K562 (cell line): Measurements from ENCODE around the gene GIPC3. TPM values are rescaled to one million over a fixed set of nuclear protein-coding genes. Genes with fewer than 3 reads are reported as not detected.

Source experiments
- ADNP ChIP-seq: fragments of 200-800 bp; sonication (Bioruptor generic); IDR thresholded peaks from 2 replicates; pipeline ENCODE4 v1.6.1; 2016; ENCODE audit warnings: missing genetic modification characterization, missing compliant biosample characterization
- ARNT ChIP-seq, 2 experiments: fragments of 450-650 bp; IDR thresholded peaks; 2 replicates each; pipeline ENCODE4 v1.6.1; 2016; ENCODE audit warnings: mild to moderate bottlenecking in 1 of 2
- CBFA2T3 ChIP-seq: fragments of 450-650 bp; IDR thresholded peaks from 2 replicates; pipeline ENCODE4 v1.6.1; 2017
- CC2D1A ChIP-seq: fragments of 450-650 bp; IDR thresholded peaks from 2 replicates; pipeline ENCODE4 v1.6.1; 2017; ENCODE audit warnings: mild to moderate bottlenecking
- CHD7 ChIP-seq: fragments of 200-600 bp; sonication (generic); IDR thresholded peaks from one replicate; pipeline ENCODE4 v1.6.1; 2012; ENCODE audit warnings: mild to moderate bottlenecking, low read depth, low read length, inconsistent platforms
- DPF2 ChIP-seq: fragments of 450-650 bp; IDR thresholded peaks from 2 replicates; pipeline ENCODE4 v1.6.1; 2016
- E2F1 ChIP-seq: sonication (generic); formaldehyde crosslinking; IDR thresholded peaks from 2 replicates; pipeline ENCODE4 v1.8.1; 2023; ENCODE audit warnings: mild to moderate bottlenecking, missing genetic modification reagents, moderate library complexity
- ELF1 ChIP-seq: fragments of 200-800 bp; sonication (Bioruptor generic); IDR thresholded peaks from 2 replicates; pipeline ENCODE4 v1.6.1; 2016; ENCODE audit warnings: missing genetic modification characterization, missing compliant biosample characterization
- ETV1 ChIP-seq: fragments of 450-650 bp; conservative IDR thresholded peaks from 2 replicates; pipeline ENCODE4 v1.6.1; 2016; ENCODE audit warnings: missing genetic modification characterization, control low read depth, low read depth, missing compliant biosample characterization
- FOXM1 ChIP-seq, 2 experiments: fragments of 450-650 bp in 1 of 2; sonication (generic) in 1 of 2; formaldehyde crosslinking in 1 of 2; IDR thresholded peaks; 2 replicates each; pipeline versions ENCODE4 v1.6.1 to v1.9.0; 2017 to 2022; ENCODE audit warnings: low read depth in 2 of 2, mild to moderate bottlenecking in 2 of 2, missing genetic modification reagents in 1 of 2, moderate library complexity in 1 of 2
- HDAC1 ChIP-seq, 2 experiments: fragments of 450-650 bp; IDR thresholded peaks; 2 replicates each; pipeline ENCODE4 v1.6.1; 2016 to 2017; ENCODE audit warnings: inconsistent platforms in 1 of 2, mild to moderate bottlenecking in 1 of 2, moderate library complexity in 1 of 2
- NR2C2 ChIP-seq, 2 experiments: fragments of 200-800 bp in 1 of 2; sonication (Bioruptor generic) in 1 of 2; sonication (generic) in 1 of 2; formaldehyde crosslinking in 1 of 2; IDR thresholded peaks; 2 replicates each; pipeline versions ENCODE4 v1.6.1 to v1.8.0; 2016 to 2022; ENCODE audit warnings: mild to moderate bottlenecking in 1 of 2, missing compliant biosample characterization in 1 of 2, missing genetic modification characterization in 1 of 2, missing genetic modification reagents in 1 of 2
- PHF20 ChIP-seq: fragments of 450-650 bp; IDR thresholded peaks from 2 replicates; pipeline ENCODE4 v1.6.1; 2018; ENCODE audit not compliant: partially characterized antibody
- SMARCA5 ChIP-seq: fragments of 450-650 bp; IDR thresholded peaks from 2 replicates; pipeline ENCODE4 v1.6.1; 2016
- ZNF785 ChIP-seq: fragments of 250-450 bp; sonication (Bioruptor Pico); IDR thresholded peaks from 2 replicates; pipeline ENCODE4 v1.4.0; 2020; ENCODE audit warnings: mild to moderate bottlenecking
- ZSCAN29 ChIP-seq: fragments of 450-650 bp; IDR thresholded peaks from 2 replicates; pipeline ENCODE4 v1.6.1; 2017
- polyA plus RNA-seq, 8 experiments: library from polyadenylated mRNA; depleted of rRNA in 4 of 8; stranded (reverse) in 5 of 8; unstranded in 3 of 8; fragments of >200 nt; fragmentation: Nextera tagmentation in 2 of 8; fragmentation: Illumina TruSeq in 1 of 8; extraction: Ambion mirVana in 2 of 8; extraction: Trizol in 1 of 8; gene quantifications; 2 replicates each; pipeline versions ENCODE4 v1.2.1 to v1.2.3, GENCODE V29; 2011 to 2014; ENCODE audit warnings: inconsistent platforms in 1 of 8, missing spikeins in 1 of 8
- total RNA-seq, 7 experiments: library from RNA; depleted of rRNA in 6 of 7; stranded (reverse); fragments of >200 nt in 6 of 7; fragmentation: Illumina TruSeq in 2 of 7; extraction: Trizol in 2 of 7; gene quantifications; 2 replicates each; pipeline versions ENCODE4 v1.2.1 to v1.2.3, GENCODE V29; 2011 to 2021; ENCODE audit warnings: low replicate concordance in 1 of 7

The GIPC3 gene
- total and polyA plus RNA-seq, 9 of the 15 experiments (the other 6 are each of a cell fraction or from before 2014, with no cell fraction given) = 0.03 to 3.6 (median 1.5) TPM; not detected in 1

DNA sequence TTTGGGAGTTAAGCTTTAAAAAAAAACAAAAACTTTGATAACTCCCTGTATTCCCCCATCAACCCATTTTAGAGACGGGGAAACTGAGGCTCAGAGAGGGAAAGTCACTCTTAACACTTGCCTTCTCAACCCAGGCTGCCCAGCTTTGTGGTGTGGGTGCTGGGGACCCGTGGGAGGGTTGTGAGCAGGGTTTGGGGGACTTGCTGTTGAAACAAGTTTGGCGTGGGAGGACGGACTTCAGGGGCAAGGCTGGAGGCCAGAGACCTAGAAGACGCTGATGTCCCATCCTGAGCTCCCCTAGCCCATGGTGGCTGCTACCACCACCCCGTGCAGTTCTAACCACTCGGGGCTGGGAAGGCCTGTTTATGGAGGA is 42.1 kb downstream of the GIPC3 start (continued):
- TF ChIP-seq CHD7 = no peak
- TF ChIP-seq ZSCAN29 = 0 out of 2 replicates have a peak, but pooled peaks have one; percentile 26
- peak; percentile 71 for TF ChIP-seq PHF20
- TF ChIP-seq E2F1 (CRISPR knock-in tag) = no peak
- TF ChIP-seq ELF1 = no peak
- TF ChIP-seq SMARCA5 = peak; percentile 100
- TF ChIP-seq DPF2 = 0 out of 2 replicates have a peak, but pooled peaks have one; percentile 53
- 0 out of 2 replicates have a peak, but pooled peaks have one; percentile 19 for TF ChIP-seq CC2D1A
- TF ChIP-seq NR2C2 (CRISPR knock-in tag; IDR thresholded peaks at IDR 0.05) = no peak
- 0 out of 2 replicates have a peak, but pooled peaks have one; percentile 15 for TF ChIP-seq NR2C2 (tag; IDR thresholded peaks at IDR 0.05)
- 0 out of 2 replicates have a peak, but pooled peaks have one; percentile 7 for TF ChIP-seq ETV1 (tag)
- no peak for TF ChIP-seq ZNF785 (CRISPR knock-in tag)
- no peak for TF ChIP-seq CBFA2T3
- peak; percentile 26 to 62; a peak in 2 of 4 replicates for TF ChIP-seq ARNT (IDR thresholded peaks at IDR 0.05)
- TF ChIP-seq FOXM1 (IDR thresholded peaks at IDR 0.05; ENCODE audit: low read depth) = peak; percentile 50
- TF ChIP-seq FOXM1 (CRISPR knock-in tag; IDR thresholded peaks at IDR 0.05; ENCODE audit: low read depth) = no peak
- peak; percentile 100 for TF ChIP-seq ADNP (tag)
- peak; percentile 41 to 72; a peak in 2 of 4 replicates for TF ChIP-seq HDAC1 (IDR thresholded peaks at IDR 0.05)
